ENCODE data around the gene MEIOSIN.

The MEIOSIN gene

GRCh38 chr19:45764945-45765701 is 31.9 kb downstream of the MEIOSIN start:
- in situ Hi-C loops (cut with MboI; ENCODE audit: low sequenced_read_pairs): no loop called here

- in situ Hi-C loops (cut with MboI; ENCODE audit: low sequenced_read_pairs): no loop called here
Observed at GRCh38 chr19:45765702-45766295, 32.6 kb downstream of the MEIOSIN start.

- in situ Hi-C loops (cut with MboI; ENCODE audit: low sequenced_read_pairs): no loop called here
Observed at GRCh38 chr19:45766296-45766868, 33.1 kb downstream of the MEIOSIN start.

- in situ Hi-C loops (cut with MboI; ENCODE audit: low sequenced_read_pairs): no loop called here
Observed at GRCh38 chr19:45766869-45767346, 33.7 kb downstream of the MEIOSIN start.

- in situ Hi-C loops (cut with MboI; ENCODE audit: low sequenced_read_pairs): no loop called here
Observed at GRCh38 chr19:45767410-45767880, 34.2 kb downstream of the MEIOSIN start.

- in situ Hi-C loops (cut with MboI; ENCODE audit: low sequenced_read_pairs): no loop called here
Observed at GRCh38 chr19:45767881-45768654, 34.8 kb downstream of the MEIOSIN start.

GRCh38 chr19:45768655-45768983 is 35.4 kb downstream of the MEIOSIN start:
- in situ Hi-C loops (cut with MboI; ENCODE audit: low sequenced_read_pairs): no loop called here

GRCh38 chr19:45768984-45769782 is 35.9 kb downstream of the MEIOSIN start, which contains the start of gene SIX5:
Gene SIX5, minus strand, starts transcription at chr19:45769252. Its CDS starts 408 bp downstream, at chr19:45768844.
- in situ Hi-C loops (cut with MboI; ENCODE audit: low sequenced_read_pairs): no loop called here

- in situ Hi-C loops (cut with MboI; ENCODE audit: low sequenced_read_pairs): no loop called here
Observed at GRCh38 chr19:45769821-45770191, 36.6 kb downstream of the MEIOSIN start.

GRCh38 chr19:45770192-45771101 is 37.2 kb downstream of the MEIOSIN start:
- in situ Hi-C loops (cut with MboI; ENCODE audit: low sequenced_read_pairs): no loop called here

GRCh38 chr19:45771311-45771933 is 38.2 kb downstream of the MEIOSIN start:
- in situ Hi-C loops (cut with MboI; ENCODE audit: low sequenced_read_pairs): no loop called here

GRCh38 chr19:45772130-45772840 is 39.0 kb downstream of the MEIOSIN start:
- in situ Hi-C loops (cut with MboI; ENCODE audit: low sequenced_read_pairs): no loop called here

GRCh38 chr19:45772912-45773311 is 39.7 kb downstream of the MEIOSIN start:
- in situ Hi-C loops (cut with MboI; ENCODE audit: low sequenced_read_pairs): no loop called here

GRCh38 chr19:45773384-45773783 is 40.1 kb downstream of the MEIOSIN start:
- in situ Hi-C loops (cut with MboI; ENCODE audit: low sequenced_read_pairs): no loop called here

- in situ Hi-C loops (cut with MboI; ENCODE audit: low sequenced_read_pairs): no loop called here
Observed at GRCh38 chr19:45774765-45775164, 41.5 kb downstream of the MEIOSIN start.

- in situ Hi-C loops (cut with MboI; ENCODE audit: low sequenced_read_pairs): no loop called here
Observed at GRCh38 chr19:45777395-45777961, 44.2 kb downstream of the MEIOSIN start.

- in situ Hi-C loops (cut with MboI; ENCODE audit: low sequenced_read_pairs): no loop called here
Observed at GRCh38 chr19:45778010-45778661, 44.9 kb downstream of the MEIOSIN start.
